DMS79 treated with DMSO at 0.1 percent for 48 hours (cell line): ENCODE data around the gene SETDB1.
A peak's percentile ranks its signal among the peaks of the same experiment; 100 is the strongest.

Source experiments
- DNase-seq: peaks from one replicate; lab custom pipeline; 2025; lab: John Stamatoyannopoulos, UW

Gene SETDB1

GRCh38 chr1:150976401-150976821, 50.2 kb downstream of the SETDB1 start:
- no peak for DNase-seq

GRCh38 chr1:150976879-150977694, 50.9 kb downstream of the SETDB1 start:
- DNase-seq, result no peak

- DNase-seq, result peak; percentile 83
These were observed 53.2 kb downstream of the SETDB1 start for GRCh38 chr1:150979092-150980056.

DNA sequence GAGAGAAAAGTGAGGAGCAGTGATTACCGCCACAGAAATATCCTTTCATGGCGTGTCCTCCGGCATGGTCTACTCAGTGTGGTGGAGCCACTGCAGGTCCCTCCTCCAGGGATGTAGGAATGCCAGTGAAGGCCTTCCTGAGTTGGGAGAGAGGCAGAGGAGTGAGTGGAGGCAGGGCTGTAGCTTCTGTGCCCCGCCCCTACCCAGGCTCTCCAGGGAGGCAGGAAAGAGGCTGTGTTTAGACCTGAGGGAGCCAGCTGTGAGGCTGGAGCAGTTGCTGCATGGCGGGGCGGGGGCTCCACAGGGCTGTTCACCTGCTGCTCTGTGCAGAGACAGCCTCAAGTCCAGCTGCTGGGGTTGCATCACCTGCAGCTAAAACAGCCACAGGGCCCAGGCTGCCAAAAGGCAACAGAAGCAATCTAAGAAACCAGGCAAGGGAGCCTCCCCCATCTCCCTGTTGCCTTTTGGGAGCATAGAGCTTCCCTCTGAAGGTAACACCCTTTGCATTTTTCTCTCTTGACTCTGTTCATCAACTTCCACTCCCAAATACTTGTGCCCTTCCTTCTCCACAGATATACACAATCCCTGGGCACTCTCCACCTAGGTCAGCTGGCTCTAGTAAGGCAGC, 55.1 kb downstream of the SETDB1 start:
- DNase-seq, result peak; percentile 78

DNA sequence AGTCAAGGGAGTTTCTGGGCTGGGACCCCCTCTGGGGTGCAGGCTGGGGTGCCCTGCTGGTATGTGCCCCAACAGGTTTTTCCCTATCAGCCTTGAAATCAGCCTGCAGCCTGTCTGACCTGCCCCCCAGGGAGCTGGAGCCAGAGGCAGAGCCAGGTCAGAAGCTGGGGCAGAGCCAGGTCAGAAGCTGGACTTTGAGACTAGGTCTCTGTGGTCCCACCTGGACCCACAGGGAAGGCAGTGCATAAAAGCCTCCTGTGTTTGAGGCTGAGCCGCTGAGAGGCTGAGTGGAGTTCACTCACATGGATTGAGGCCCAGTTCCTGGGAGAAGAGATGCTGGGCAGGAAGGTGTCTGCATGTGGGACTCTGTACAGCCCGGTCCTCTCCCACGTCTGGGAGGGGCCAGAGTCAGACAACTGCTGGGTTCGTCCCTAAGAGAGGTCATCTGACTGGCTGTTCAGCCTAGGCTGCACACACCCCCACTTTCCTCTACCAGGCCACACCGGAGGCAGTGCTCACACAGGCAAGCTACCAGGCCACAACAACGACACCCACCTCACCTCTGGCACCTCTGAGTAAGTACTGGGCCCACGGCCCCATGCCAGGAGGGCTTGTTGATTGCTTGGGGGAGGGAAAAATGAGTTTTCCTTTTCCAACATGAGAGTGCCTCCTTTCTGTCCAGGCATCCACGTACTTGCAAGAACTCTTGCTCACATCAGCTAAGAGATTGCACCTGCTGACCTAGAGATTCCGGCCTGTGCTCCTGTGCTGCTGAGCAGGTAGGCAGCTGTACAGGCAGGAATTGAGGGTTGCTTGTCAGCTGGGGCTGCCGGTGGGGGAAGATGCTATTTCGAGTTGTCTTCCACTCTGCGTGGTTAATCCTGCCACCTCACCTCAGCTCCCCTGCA, 55.9 kb downstream of the SETDB1 start, which contains the start of gene ANXA9:
Gene ANXA9 (plus strand): TSS at position 488 of the 908 bp plus-strand sequence. CDS start 814 bp downstream, outside the sequence.
- peak; percentile 37 for DNase-seq

- DNase-seq, result no peak
These were observed 59.1 kb downstream of the SETDB1 start for GRCh38 chr1:150985179-150985825.

DNA sequence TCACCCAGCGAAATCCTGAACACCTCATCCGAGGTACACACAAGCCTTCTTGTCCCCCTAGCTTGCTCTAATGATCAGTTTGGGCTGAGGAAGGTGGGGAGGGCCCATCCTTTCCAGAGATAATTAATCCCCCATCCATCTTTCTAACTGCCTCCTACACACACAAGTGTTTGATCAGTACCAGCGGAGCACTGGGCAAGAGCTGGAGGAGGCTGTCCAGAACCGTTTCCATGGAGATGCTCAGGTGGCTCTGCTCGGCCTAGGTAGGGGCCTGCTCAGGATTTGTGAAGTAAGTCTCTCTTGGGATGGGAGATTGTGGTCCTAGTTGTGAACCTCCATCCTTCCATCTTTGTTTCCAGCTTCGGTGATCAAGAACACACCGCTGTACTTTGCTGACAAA, 61.8 kb downstream of the SETDB1 start:
- peak; percentile 71 for DNase-seq

- DNase-seq, result no peak
These were observed 66.5 kb downstream of the SETDB1 start for GRCh38 chr1:150992626-150993025.

GRCh38 chr1:150994248-150994647, 68.1 kb downstream of the SETDB1 start:
- no peak for DNase-seq

- no peak for DNase-seq
These were observed 69.3 kb downstream of the SETDB1 start for GRCh38 chr1:150995460-150995859.

DNA sequence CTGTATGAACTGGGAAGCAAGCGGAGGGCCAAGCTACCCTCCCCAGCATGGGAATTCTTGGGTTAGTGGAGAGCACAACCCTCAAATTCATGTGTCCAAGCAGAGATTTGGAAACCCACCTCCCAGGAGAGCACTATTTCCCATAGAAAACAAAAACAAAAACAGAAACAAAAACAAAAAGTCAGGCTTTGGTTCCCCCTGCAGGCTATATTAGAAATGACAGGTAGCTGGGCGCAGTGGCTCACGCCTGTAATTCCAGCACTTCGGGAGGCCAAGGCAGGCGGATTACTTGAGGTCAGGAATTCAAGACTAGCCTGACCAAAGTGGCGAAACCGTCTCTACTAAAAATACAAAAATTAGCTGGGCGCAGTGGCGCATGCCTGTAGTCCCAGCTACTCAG, 69.7 kb downstream of the SETDB1 start:
- peak; percentile 39 for DNase-seq

DNA sequence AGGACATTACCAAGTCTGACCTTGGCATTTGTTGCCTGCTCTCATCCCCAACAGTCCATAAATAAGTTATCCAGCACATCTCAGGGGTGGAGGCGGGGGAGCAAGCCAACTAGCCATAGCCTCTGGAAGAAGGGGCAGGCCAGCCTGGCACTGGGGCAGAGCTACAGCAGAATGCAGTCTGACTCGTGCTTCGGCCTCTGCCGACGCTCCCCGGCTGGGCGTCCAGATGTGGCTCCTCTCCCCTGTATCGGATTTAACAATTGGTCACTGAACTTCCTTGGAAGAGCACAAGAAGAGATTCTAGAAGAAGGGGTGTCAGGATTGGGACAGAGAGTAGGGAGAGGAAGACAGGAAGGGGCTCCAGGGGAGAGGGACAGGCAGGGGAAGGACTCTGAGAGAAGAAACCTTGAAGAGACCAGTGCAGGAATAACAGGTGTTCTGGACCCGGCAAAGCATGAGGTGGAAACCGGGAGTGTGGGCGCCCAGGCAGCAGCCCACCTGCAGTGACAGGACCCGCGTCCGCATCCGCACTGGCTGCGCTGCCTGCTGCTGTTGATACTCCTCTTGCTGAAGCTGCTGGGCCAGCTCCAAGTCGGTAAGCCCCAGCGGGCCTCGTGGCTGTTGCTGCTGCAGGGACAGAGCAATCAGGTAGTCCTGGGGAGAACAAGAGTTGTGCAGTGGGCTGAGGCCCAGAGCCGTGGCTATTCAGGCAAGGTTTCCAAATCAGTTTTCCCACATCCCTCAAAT, 71.1 kb downstream of the SETDB1 start:
- no peak for DNase-seq

DNA sequence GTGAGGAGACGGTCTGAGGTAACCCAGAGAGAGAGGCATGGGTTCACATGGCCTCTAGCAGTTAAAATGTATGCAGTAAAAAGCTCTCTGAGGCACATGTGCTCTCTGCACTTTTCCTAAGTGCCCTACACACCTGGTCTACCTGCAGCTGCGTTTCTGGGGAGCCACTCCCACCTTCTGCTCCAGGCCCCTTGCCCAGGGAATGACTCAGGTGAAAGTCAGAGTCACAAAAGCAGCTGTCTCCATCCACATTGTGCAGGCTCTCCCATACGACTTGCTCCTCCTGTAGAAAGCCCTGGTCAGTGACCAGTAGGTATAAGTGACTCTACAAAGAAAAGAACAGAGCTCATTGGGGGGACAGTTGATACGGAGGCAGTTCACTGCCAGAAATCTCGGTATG, 71.8 kb downstream of the SETDB1 start:
- peak; percentile 14 for DNase-seq

DNA sequence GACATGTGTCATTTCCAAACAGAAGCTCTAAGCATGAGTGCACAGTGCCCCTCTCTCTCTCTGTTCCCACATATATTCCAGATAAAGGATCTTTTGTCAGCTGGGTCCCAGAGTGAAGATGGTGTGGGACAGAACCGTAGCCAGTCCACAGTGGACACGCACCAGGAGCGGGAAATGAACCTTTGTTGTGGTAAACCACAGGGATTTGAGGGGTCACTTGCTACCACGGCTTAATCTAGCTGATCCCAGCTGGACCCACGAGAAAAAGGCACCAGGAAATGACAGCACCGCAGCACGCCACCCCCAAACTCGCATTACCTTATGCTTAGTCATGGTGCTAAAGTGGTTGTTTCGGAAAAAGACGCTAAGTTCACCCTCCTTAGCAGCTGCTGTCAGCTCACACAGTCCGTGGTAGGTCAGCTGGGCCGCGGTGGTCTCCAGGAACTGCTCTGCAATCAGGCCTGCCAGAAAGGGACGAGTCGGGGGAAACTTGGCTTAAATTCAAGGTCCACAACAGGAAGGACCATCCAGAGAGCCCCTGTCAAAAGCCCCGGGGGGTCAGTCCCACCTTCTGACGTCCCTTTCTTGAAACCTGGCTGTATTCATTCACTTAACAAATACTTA, 73.0 kb downstream of the SETDB1 start:
- no peak for DNase-seq

GRCh38 chr1:150999926-151000325, 73.8 kb downstream of the SETDB1 start:
- no peak for DNase-seq

- no peak for DNase-seq
These were observed 74.2 kb downstream of the SETDB1 start for GRCh38 chr1:151000408-151000807.

DNA sequence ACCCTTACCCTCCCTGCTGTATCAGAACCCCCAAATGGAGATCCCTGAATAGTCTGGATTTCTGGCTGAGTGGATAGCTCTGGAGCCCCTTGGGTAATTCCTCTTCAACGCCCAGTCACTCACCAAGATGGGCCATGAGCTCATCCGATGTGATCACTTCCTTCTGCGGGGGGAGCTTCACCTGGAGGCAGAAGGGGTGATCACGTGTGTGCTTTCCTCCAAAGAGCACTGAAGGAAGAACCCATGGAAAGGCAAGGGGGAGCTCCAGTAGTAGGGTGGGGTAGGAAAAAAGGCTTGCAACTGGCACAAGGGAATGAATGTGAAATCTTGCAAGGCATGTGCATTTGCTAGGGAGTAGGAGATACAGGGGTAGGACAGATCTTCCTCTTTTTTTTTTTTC, 75.4 kb downstream of the SETDB1 start:
- DNase-seq, result no peak

GRCh38 chr1:151002051-151002450, 75.9 kb downstream of the SETDB1 start:
- no peak for DNase-seq

DNA sequence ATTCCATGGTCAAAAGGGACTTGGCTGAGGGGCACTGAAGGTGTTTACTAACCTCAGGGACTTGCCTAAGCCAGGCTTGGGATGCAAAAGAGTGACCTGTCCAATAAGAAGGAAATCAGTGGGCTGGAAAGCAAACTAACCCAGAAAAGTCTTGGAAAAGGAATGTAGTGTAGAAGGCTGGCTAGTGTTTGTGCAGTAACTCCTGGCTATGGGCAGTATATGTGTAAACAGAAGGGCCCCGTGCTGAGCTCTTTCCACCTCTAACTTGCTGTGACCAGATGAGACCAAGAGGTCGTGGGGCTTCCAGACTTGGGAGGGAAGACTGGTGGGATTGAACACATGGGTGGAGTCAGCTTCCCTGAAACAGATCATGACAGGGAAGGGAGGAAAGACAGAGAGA, 76.4 kb downstream of the SETDB1 start:
- no peak for DNase-seq
